Naive thymus-derived CD8-positive, alpha-beta T cell (primary cell): ENCODE measurements around the gene GYS1. TPM values are rescaled to one million over a fixed set of nuclear protein-coding genes. Genes with fewer than 3 reads are reported as not detected.
A peak's percentile ranks its signal among the peaks of the same experiment; 100 is the strongest.
"Not testable (repeated sequence)": the region's sequence is repeated elsewhere in the genome, so short reads cannot be mapped to it uniquely, and the experiment has no call there.

ENCODE experiments used
- ATAC-seq, 2 donors: fragments of 150-1000 bp; cut with Tn5 transposase in 1 of 2; sonication (Bioruptor Pico), chemical (Tn5 transposase) in 1 of 2; 1 replicate in 1 of 2; 2 replicates in 1 of 2; pipeline ENCODE4 v1.10.0; 2021; ENCODE audit warnings: mild to moderate bottlenecking in 2 of 2, moderate library complexity in 2 of 2
- POLR2A ChIA-PET: fragments of 350-600 bp; sonication (Branson Sonifier 250); formaldehyde crosslinking; loops from one replicate; lab custom pipeline; 2021; ENCODE audit warnings: antibody characterized with exemption; lab: Charles Lee
- DNase-seq, 10 donors: peaks; one replicate each; pipeline versions ENCODE4 v3.0.0 to v3.0.0-alpha.2; 2020 to 2022
- H3K27ac Mint-ChIP-seq, 10 donors: one replicate each; pipeline ENCODE4 v1.8.0; 2020 to 2022; ENCODE audit warnings: mild to moderate bottlenecking in 10 of 10, mixed read lengths in 10 of 10, moderate library complexity in 4 of 10, inconsistent platforms in 1 of 10
- H3K27me3 Mint-ChIP-seq, 5 donors: one replicate each; pipeline ENCODE4 v1.8.0; 2021 to 2022; ENCODE audit warnings: mixed read lengths in 5 of 5
- H3K36me3 Mint-ChIP-seq, 3 donors: one replicate each; pipeline ENCODE4 v1.8.0; 2020 to 2022; ENCODE audit warnings: mixed read lengths in 3 of 3, mild to moderate bottlenecking in 2 of 3, inconsistent platforms in 1 of 3
- H3K4me1 Mint-ChIP-seq, 4 donors: one replicate each; pipeline ENCODE4 v1.8.0; 2021 to 2022; ENCODE audit warnings: mixed read lengths in 4 of 4
- H3K4me3 Mint-ChIP-seq, 10 donors: one replicate each; pipeline ENCODE4 v1.8.0; 2020 to 2022; ENCODE audit warnings: mild to moderate bottlenecking in 10 of 10, mixed read lengths in 10 of 10, moderate library complexity in 6 of 10, inconsistent platforms in 1 of 10
- H3K9me3 Mint-ChIP-seq, 9 donors: one replicate each; pipeline ENCODE4 v1.8.0; 2020 to 2022; ENCODE audit warnings: mixed read lengths in 9 of 9, mild to moderate bottlenecking in 3 of 9, inconsistent platforms in 1 of 9, moderate library complexity in 1 of 9
- polyA plus RNA-seq, 3 donors: library from polyadenylated mRNA; unstranded; fragments of 300-500 nt; fragmentation: Illumina TruSeq; gene quantifications; one replicate each; pipeline ENCODE4 v1.2.3, GENCODE V29; 2021
- total RNA-seq, 8 experiments: library from RNA in 2 of 8; stranded (reverse) in 2 of 8; gene quantifications; one replicate each; pipeline ENCODE4 v1.2.3 and lab custom pipeline; 2021 to 2026

Gene GYS1
- total and polyA plus RNA-seq, 5 experiments from 2014 or later, result 17.9 to 47.9 (median 31.0) TPM

DNA sequence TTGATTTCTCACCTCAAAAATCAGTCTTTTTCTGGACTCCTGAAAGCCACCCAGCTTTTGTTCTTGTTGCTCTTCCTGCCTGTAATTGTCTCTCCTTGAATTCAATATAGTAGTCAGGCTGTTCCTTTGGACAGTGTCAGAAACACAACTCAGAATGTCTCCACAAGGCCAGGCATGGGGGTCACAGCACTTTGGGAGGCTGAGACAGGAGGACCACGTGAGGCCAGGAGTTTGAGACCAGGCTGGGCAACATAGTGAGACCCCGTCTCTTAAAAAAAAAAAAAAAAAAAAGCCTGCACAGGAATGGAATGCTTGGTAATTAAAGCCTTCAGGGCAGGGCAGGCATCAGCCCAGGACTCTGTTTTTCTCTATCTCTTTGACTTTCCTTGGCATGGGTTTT lies 47.3 kb downstream of the GYS1 start:
- H3K36me3 Mint-ChIP-seq, result peaks cover 0 to 7% (median 6%) of the 10 kb centered on the region in 3 donors
- H3K4me1 Mint-ChIP-seq, result peaks cover 0 to 2% (median 0%) of the 10 kb centered on the region in 4 donors
- no peak overlapping the region for H3K27ac Mint-ChIP-seq
- H3K27me3 Mint-ChIP-seq, result no peaks in the 10 kb centered on the region
- DNase-seq (no peak), ATAC-seq (no peak)
- peaks cover 0 to 5% (median 0%) of the 10 kb centered on the region in 9 donors for H3K9me3 Mint-ChIP-seq
- H3K4me3 Mint-ChIP-seq, result no peak overlapping the region
- POLR2A ChIA-PET, result interaction anchor here (0.5 to 1.3 kb wide), 2 partner anchors 18 to 33 kb away, joined by 3 read pairs; no protein-coding TSS in a partner anchor

DNA sequence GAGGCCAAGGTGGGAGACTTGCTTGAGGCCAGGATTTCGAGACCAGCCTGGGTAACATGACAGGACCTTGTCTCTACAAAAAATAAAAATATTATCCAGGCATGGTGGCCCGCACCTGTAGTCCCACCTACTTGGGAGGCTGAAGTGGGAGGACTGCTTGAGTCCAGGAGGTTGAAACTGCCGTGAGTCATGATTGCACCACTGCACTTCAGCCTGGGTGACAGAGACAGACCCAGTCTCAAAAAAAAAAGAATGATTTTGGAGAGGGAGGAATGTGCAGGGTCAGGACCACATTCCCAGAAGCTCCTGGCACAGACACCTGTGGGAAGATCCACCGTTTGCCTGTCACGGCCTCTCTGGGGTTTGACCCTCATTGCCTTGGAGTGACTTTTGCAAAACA lies 47.7 kb downstream of the GYS1 start:
- POLR2A ChIA-PET, result interaction anchor here (1.3 kb wide), 1 partner anchor 19 kb away, joined by 3 read pairs; no protein-coding TSS in a partner anchor

DNA sequence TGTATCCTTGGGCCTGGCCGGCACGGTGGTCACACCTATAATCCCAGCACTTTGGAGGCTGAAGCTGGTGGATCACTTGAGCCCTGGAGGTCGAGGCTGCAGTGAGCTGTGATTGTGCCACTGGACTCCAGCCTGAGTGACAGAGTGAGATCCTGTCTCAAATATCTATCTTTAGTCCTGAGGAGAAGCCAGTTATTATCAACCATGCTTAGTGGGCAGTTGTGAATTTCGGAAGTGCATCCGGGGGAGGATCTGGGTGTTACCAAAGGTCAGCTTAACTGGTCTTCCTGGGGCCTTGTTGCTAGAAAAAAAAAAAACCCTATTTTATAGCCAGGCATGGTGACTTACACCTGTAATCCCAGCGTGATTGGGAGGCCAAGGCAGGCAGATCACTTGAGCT lies 50.0 kb downstream of the GYS1 start:
- Mint-ChIP-seq H3K4me1 (peaks cover 0 to 2% (median 0%) of the 10 kb centered on the region in 4 donors), H3K27ac (no peak overlapping the region), H3K36me3 (peaks cover 4 to 21% (median 15%) of the 10 kb centered on the region in 3 donors), H3K27me3 (no peaks in the 10 kb centered on the region), H3K4me3 (no peak overlapping the region), H3K9me3 (peaks cover 0 to 2% (median 0%) of the 10 kb centered on the region in 9 donors)
- ATAC-seq (no peak), DNase-seq (no peak)
- POLR2A ChIA-PET, result interaction anchor here (0.7 to 1.2 kb wide), 2 partner anchors 11 to 965 kb away, joined by 3 read pairs; partner anchors contain the start of gene BAX

More for the DNA sequence above, 47.7 kb downstream of the GYS1 start:
- H3K36me3 Mint-ChIP-seq, result peaks cover 0 to 11% (median 9%) of the 10 kb centered on the region in 3 donors
- ATAC-seq, result no peak
- no peak for DNase-seq
- no peaks in the 10 kb centered on the region for H3K27me3 Mint-ChIP-seq
- H3K4me1 Mint-ChIP-seq, result peaks cover 0 to 2% (median 0%) of the 10 kb centered on the region in 4 donors
- H3K9me3 Mint-ChIP-seq, result peaks cover 0 to 5% (median 0%) of the 10 kb centered on the region in 9 donors
- no peak overlapping the region for H3K27ac Mint-ChIP-seq
- H3K4me3 Mint-ChIP-seq, result no peak overlapping the region

DNA sequence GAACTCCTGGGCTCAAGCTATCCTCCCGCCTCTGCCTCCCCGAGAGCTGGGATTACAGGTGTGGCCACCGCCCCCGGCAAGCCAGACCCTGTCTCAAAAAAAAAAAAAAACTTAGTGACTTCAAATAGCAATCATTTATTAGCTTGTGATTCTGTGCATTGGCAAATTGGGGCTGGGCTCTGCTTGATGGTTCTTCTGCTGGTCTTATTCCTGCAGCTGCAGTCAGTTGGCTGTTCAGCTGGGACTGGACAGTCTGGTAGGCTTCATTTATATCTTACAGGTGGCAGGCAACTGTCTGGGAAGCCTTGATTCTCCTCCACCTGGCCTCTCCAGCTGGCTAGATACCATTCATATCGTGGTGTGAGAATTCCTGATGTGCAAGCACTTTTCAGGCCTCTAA lies 52.2 kb downstream of the GYS1 start:
- Mint-ChIP-seq H3K4me3 (no peak overlapping the region), H3K27ac (no peak overlapping the region), H3K27me3 (no peaks in the 10 kb centered on the region), H3K9me3 (no peaks in the 10 kb centered on the region), H3K4me1 (peaks cover 0 to 2% (median 0%) of the 10 kb centered on the region in 4 donors), H3K36me3 (peaks cover 4 to 21% (median 15%) of the 10 kb centered on the region in 3 donors)
- POLR2A ChIA-PET, result interaction anchor here (0.6 to 1.0 kb wide), 3 partner anchors 11 to 616 kb away, joined by 3 to 5 read pairs (median 3); no protein-coding TSS in a partner anchor
- no peak for DNase-seq
- no peak for ATAC-seq

DNA sequence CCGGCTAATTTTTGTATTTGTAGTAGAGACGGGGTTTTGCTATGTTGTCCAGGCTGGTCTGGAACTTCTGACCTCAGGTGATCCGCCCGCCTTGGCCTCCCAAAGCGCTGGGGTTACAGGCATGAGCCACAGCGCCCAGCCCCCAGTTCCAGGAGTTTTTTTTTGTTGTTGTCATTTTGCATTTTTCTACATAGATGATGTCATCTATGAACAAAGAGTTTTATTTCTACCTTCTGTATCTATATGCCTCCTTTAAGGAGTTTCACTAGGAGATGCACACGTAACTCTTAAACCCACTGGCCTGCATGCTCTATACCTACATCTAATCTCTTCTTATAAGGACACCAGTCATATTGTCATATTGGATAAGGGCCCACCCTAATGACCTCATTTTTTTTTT lies 54.9 kb downstream of the GYS1 start:
- H3K4me3 Mint-ChIP-seq, result no peak overlapping the region
- POLR2A ChIA-PET, result no interaction called here
- ATAC-seq (no peak), DNase-seq (no peak)
- H3K4me1 Mint-ChIP-seq, result peaks cover 3 to 18% (median 9%) of the 10 kb centered on the region in 4 donors
- no peak overlapping the region for H3K27ac Mint-ChIP-seq
- peaks cover 4 to 21% (median 15%) of the 10 kb centered on the region in 3 donors for H3K36me3 Mint-ChIP-seq
- H3K9me3 Mint-ChIP-seq, result no peaks in the 10 kb centered on the region
- peaks cover 0 to 1% (median 0%) of the 10 kb centered on the region in 5 donors for H3K27me3 Mint-ChIP-seq

DNA sequence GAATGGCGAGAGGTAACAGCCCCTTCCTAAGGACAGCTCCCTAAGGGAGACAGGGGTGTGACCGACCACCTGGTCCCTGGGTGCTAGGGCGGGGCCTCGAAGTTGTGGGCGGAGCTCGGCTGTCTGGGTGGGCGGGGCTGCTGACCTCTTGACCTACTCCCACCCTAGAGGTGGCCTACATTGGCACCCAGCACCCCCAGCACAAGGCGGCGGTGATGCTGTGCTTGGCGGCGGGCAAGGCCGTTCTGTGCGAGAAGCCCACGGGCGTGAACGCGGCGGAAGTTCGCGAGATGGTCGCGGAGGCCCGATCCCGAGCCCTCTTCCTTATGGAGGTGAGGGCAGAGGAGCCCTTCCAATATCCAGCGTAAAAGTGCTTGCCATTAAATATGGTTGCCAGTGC lies 57.2 kb downstream of the GYS1 start:
- peaks cover 0 to 3% (median 0%) of the 10 kb centered on the region in 5 donors for H3K27me3 Mint-ChIP-seq
- H3K36me3 Mint-ChIP-seq, result peaks cover 4 to 15% (median 8%) of the 10 kb centered on the region in 3 donors
- H3K27ac Mint-ChIP-seq, result no peak overlapping the region
- H3K4me3 Mint-ChIP-seq, result no peak overlapping the region
- H3K9me3 Mint-ChIP-seq, result no peaks in the 10 kb centered on the region
- H3K4me1 Mint-ChIP-seq, result peaks cover 3 to 21% (median 12%) of the 10 kb centered on the region in 4 donors
- ATAC-seq (no peak), DNase-seq (no peak)
- POLR2A ChIA-PET, result no interaction called here

DNA sequence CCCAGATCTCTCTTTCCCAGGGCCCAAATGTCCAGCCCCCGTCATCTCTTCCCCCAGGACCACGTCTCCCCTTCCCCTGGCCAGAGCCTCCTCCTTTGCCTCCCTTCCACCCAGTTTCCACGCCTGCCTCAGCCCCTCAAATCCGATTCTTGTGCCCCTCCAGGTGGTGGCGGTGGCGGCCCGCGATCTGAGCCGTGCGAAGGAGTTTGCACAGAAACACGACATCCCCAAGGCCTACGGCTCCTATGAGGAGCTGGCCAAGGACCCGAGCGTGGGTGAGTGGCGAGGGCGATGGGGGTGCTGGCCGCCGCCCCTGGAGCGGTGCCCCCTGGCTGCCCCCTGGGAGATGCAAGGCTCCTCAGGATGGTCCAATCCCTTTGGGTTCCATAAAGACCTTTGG lies 58.3 kb downstream of the GYS1 start:
- Mint-ChIP-seq H3K36me3 (peaks cover 3 to 7% (median 4%) of the 10 kb centered on the region in 3 donors), H3K9me3 (no peaks in the 10 kb centered on the region), H3K4me1 (peaks cover 3 to 21% (median 12%) of the 10 kb centered on the region in 4 donors), H3K4me3 (peak overlapping the region in 6 of 10 donors; percentile 38 to 94 (median 62)), H3K27me3 (peaks cover 0 to 3% (median 0%) of the 10 kb centered on the region in 5 donors), H3K27ac (peak overlapping the region in 2 of 10 donors; percentile 60 to 87)
- POLR2A ChIA-PET, result interaction anchor here (0.6 kb wide), 1 partner anchor 1198 kb away, joined by 4 read pairs; no protein-coding TSS in a partner anchor
- DNase-seq, result no peak
- no peak for ATAC-seq

DNA sequence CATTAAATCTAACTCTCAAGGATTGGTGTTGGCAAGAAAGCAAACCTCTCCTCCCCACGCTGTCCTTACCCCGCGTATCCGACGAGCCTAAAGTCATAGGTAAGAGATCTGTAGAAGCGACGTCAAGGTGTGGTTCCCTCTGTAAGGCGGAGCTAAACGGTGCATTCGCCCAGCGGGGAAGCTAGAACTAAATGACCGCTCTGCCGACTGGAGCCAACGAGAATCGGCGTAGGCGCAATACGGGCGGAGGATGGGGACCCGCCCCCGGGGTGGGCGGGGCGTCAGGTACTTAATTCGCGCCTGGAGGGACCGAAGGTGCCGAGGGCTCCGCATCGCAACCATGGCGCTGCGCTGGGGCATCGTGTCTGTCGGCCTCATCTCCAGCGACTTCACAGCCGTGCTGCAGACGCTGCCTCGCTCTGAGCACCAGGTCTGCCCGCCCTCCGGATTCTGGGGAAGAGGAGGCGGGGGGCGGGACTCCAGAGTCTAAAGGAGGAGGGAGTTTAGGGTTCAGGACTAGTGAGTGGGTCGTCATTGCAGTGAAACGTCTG lies 59.7 kb downstream of the GYS1 start, which contains the start of gene DHDH:
TSS of gene DHDH (plus strand) at position 318 of the 551 bp plus-strand sequence. CDS start at position 341, 23 bp downstream.
- peak; percentile 74 to 91 (median 86) for DNase-seq
- POLR2A ChIA-PET, result interaction anchor here (1.1 to 1.5 kb wide), 7 partner anchors 9 to 91 kb away, joined by 3 to 6 read pairs (median 4); partner anchors contain the start of genes GYS1, NUCB1 and RUVBL2
- peak; percentile 96 to 98 for ATAC-seq
- H3K4me1 Mint-ChIP-seq, result peaks cover 3 to 21% (median 12%) of the 10 kb centered on the region in 4 donors
- peak within 1 kb of the TSS; percentile 5 to 95 (median 89) for H3K27ac Mint-ChIP-seq
- peaks cover 0 to 3% (median 0%) of the 10 kb centered on the region in 5 donors for H3K27me3 Mint-ChIP-seq
- H3K4me3 Mint-ChIP-seq, result peak within 1 kb of the TSS; percentile 80 to 94 (median 88)
- H3K36me3 Mint-ChIP-seq, result no peaks in the 10 kb centered on the region
- no peaks in the 10 kb centered on the region for H3K9me3 Mint-ChIP-seq

DNA sequence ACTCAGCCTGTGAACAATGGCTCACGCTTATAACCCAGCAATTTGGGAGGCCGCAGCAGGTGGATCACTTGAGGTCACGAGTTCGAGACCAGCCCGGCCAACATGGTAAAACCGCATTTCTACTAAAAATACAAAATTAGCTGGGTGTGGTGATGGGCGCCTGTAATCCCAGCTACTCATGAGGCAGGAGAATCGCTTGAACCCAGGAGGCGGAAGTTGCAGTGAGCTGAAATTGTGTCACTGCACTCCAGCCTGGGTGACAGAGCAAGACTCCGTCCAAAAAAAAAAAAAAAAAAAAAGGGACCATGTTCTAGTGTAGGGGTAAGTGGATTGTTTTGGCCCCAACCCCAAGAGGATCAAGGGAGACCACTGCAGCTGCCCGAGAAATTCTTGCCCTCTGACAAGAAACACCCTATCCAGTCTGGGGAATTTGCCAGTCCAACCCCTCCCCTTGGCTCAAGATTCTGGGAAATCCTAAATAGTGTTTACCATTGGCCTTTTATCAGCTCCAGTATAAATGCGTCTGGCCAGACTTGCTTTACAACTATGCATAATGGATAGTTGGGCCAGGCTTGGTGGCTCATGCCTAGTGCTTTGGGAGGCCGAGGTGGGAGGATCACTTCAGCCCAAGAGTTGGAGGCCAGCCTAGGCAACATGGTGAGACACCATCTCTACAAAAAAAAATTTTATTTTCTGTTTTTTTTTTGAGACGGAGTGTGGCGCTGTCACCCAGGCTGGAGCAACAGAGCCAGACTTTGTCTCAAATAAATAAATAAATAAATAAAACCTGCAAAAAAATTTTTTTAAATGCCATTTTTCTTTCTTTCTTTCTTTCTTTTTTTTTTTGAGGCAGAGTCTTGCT lies 64.7 kb downstream of the GYS1 start:
- no peak for DNase-seq
- no peaks in the 10 kb centered on the region for H3K9me3 Mint-ChIP-seq
- ATAC-seq, result no peak
- H3K4me1 Mint-ChIP-seq, result peaks cover 0 to 10% (median 5%) of the 10 kb centered on the region in 4 donors
- H3K36me3 Mint-ChIP-seq, result peaks cover 0 to 2% (median 0%) of the 10 kb centered on the region in 3 donors
- H3K27ac Mint-ChIP-seq, result no peak overlapping the region
- POLR2A ChIA-PET, result interaction anchor here (0.6 to 0.9 kb wide), 5 partner anchors 9 to 265 kb away, joined by 3 to 7 read pairs (median 3); no protein-coding TSS in a partner anchor
- no peak overlapping the region for H3K4me3 Mint-ChIP-seq
- H3K27me3 Mint-ChIP-seq, result peaks cover 0 to 3% (median 0%) of the 10 kb centered on the region in 5 donors

DNA sequence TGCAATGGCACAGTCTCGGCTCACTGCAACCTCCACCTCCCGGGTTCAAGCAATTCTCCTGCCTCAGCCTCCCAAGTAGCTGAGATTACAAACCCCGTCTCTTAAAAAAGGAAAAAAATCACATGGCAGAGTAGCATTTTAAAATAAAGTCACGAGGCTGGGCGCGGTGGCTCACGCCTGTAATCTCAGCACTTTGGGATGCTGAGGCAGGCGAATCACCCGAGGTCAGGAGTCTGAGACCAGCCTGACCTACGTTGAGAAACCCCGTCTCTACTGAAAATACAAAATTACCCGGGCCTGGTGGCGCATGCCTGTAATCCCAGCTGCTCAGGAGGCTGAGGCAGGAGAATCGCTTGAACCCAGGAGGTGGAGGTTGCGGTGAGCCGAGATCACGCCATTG lies 65.4 kb downstream of the GYS1 start:
- H3K9me3 Mint-ChIP-seq, H3K27ac Mint-ChIP-seq, H3K4me1 Mint-ChIP-seq, H3K36me3 Mint-ChIP-seq, ATAC-seq, H3K27me3 Mint-ChIP-seq, H3K4me3 Mint-ChIP-seq, DNase-seq: not testable (repeated sequence)
- POLR2A ChIA-PET, result interaction anchor here (0.7 kb wide), 3 partner anchors 40 to 265 kb away, joined by 3 to 6 read pairs (median 3); no protein-coding TSS in a partner anchor

DNA sequence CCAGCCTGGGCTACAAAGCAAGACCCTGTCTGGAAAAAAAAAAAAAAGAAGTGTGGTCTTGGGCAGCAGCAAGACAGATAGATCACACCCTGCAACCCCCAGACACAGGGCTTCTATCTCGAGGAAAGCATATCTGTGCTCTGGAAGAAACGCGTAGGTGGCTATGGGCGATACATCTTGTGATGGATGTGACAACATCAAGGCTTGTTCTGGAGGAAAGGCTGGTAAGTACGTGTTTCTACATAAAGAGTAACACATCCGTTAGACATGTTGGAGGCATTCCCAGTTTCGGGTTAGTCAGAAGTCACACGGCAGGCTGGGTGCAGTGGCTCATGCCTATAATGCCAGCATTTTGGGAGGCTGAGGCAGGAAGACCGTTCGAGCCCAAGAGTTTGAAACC lies 66.2 kb downstream of the GYS1 start:
- Mint-ChIP-seq H3K27me3 (no peaks in the 10 kb centered on the region), H3K27ac (peak overlapping the region in 2 of 10 donors; percentile 39 to 50), H3K4me1 (peaks cover 0 to 7% (median 0%) of the 10 kb centered on the region in 4 donors), H3K36me3 (peaks cover 0 to 9% (median 0%) of the 10 kb centered on the region in 3 donors), H3K4me3 (peak overlapping the region in 8 of 10 donors; percentile 20 to 69 (median 43)), H3K9me3 (no peaks in the 10 kb centered on the region)
- POLR2A ChIA-PET, result no interaction called here
- DNase-seq (peak in 3 of 10 donors; percentile 4 to 16 (median 12)), ATAC-seq (peak; percentile 28 to 72)

DNA sequence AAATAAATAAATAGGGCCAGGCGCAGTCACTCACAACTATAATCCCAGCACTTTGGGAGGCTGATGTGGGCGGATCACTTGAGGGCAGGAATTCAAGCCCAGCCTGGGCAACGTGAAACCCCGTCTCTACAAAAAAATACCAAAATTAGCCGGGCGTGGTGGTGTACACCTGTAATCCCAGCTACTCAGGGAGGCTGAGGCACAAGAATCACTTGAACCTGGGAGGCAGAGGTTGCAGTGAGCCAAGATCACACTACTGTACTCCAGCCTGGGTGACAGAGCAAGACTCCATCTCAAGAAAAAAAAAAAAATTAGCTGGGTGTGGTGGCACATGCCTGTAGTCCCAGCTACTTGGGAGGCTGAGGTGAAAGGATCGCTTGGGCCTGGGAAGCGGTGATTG lies 67.2 kb downstream of the GYS1 start:
- H3K36me3 Mint-ChIP-seq, result peaks cover 0 to 17% (median 0%) of the 10 kb centered on the region in 3 donors
- POLR2A ChIA-PET, result interaction anchor here (0.6 kb wide), 1 partner anchor 87 kb away, joined by 4 read pairs; no protein-coding TSS in a partner anchor
- H3K4me1 Mint-ChIP-seq, result not testable (repeated sequence)

More for the DNA sequence above, 67.2 kb downstream of the GYS1 start:
- ATAC-seq, H3K27ac Mint-ChIP-seq, H3K4me3 Mint-ChIP-seq, DNase-seq, H3K27me3 Mint-ChIP-seq, H3K9me3 Mint-ChIP-seq: not testable (repeated sequence)
